Measurements from ENCODE around the gene WNT2B.
A peak's percentile ranks its signal among the peaks of the same experiment; 100 is the strongest.
"Not testable (repeated sequence)": the region's sequence is repeated elsewhere in the genome, so short reads cannot be mapped to it uniquely, and the experiment has no call there.

Gene WNT2B

DNA sequence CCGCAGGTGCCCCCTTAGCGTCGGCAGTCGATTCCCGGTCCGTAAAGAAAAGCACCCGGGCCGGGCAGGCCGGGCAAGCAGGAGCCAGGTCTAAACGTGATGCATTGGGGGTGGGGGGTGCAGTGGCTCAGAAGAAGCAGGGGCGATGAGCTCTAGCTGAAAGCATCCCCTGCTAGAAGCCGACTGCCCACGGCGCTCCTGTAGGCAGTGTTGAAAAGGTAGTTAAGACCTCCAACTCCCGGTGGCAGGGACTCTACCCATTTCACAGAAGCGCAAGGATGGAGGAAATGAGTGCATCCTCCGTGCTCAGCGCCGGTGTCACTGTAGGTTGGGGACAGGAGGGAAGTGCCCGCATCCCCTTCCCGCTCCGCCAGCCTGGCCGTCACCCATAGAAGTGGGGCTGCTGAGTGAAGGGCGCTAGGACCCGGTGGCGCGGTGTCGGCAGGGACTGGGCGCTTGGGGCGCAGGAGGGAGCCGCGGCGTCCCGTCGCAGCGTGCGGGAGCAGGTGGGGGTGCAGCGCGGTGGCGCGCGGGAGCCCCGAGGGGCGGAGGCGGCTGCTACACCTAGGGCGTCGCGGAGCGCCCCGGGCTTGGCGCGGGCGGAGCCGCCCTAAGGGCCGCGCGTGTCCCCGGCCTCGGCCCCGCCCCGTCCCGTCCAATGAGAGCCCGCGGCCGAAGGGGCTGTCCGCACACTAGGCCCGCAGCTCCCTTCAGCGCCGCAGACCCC lies at the start of gene WNT2B:
WNT2B (plus strand) TSS at position 688 of the 727 bp plus-strand sequence. CDS start 298 bp downstream, outside the sequence.
- peak in 1 of 2 experiments; percentile 35 for DNase-seq (ENCODE audit: low read depth in 2 of 2)

DNA sequence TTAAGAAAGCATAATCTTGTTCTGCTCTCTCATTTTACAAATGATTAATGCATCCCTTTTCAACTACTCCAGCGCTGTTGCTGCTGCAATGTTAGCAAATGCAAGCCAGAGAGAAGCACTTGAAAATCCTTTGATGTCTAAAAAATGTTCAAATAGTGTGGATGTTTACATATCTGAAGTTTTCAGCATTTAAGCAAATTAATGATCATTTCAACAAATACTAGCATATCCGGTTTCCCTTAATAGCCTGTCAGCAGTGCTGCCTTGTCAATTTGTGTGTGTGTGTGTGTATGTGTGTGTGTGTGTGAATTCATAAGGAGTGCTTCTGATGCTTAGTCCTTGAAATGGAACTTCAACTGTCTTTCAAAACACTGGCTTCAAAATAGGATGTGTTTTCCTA lies 48.1 kb upstream of the WNT2B start:
- DNase-seq (ENCODE audit: low read depth in 2 of 2), result no peak

GRCh38 chr1:112461200-112461871 lies 47.4 kb upstream of the WNT2B start:
- no peak for DNase-seq (ENCODE audit: low read depth in 2 of 2)

GRCh38 chr1:112462953-112463279 lies 45.8 kb upstream of the WNT2B start:
- DNase-seq (ENCODE audit: low read depth in 2 of 2), result no peak

GRCh38 chr1:112464501-112464900 lies 44.3 kb upstream of the WNT2B start:
- DNase-seq (ENCODE audit: low read depth in 2 of 2), result no peak

- DNase-seq (ENCODE audit: low read depth in 2 of 2), result no peak
Observed at GRCh38 chr1:112465122-112465521, 43.6 kb upstream of the WNT2B start.

DNA sequence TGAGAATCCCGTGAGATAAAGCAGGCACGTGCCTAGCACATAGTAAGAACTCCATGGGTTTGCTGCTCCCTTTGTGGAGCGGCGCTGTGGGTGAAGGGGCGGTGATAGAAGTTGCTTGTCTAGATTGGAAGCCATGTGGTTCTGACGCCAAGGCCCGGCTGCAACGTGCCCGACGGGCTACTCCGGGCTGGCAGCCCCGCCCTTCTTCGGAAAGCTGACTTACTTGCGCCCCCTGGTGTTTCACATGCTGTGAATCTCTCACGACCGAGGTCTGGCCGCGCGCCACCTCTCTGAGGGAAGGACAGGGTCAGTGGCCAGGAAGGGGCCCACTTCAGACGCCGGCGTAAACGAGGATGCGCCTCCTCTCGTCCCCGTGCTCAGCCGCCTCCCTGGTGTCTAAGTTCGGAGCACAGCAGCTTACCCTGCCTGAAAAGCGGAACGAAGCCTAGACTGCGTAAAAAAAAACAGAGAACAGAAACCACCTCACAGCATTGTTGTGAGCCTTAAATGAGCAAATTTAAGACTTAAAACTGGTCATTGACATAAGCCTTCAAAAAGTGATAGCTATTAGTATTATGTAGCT lies 42.6 kb upstream of the WNT2B start:
- peak; percentile 66 to 88 for DNase-seq (ENCODE audit: low read depth in 2 of 2)

- not testable (repeated sequence) for DNase-seq (ENCODE audit: low read depth in 2 of 2)
Observed at GRCh38 chr1:112470324-112470723, 38.4 kb upstream of the WNT2B start.

DNA sequence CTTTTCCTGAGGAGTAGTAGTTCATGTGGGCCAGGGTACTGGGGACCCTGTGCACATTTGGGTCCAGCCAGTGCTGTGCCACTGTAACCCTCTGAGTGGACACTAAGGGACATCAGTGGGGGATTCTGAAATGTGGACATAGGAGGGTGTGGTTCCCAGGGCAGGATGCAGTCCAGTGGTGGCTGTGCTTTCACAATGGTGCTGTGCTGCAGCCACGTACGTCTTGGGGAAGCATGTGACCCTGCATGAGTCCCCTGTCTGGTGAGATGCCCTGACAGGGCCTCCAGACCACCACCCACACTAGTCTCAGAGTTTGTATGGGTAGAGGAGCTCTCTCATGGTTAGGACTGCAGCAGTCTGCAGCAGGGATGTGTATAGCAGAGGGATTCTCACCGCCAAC lies 37.8 kb upstream of the WNT2B start:
- DNase-seq (ENCODE audit: low read depth in 2 of 2), result no peak

DNA sequence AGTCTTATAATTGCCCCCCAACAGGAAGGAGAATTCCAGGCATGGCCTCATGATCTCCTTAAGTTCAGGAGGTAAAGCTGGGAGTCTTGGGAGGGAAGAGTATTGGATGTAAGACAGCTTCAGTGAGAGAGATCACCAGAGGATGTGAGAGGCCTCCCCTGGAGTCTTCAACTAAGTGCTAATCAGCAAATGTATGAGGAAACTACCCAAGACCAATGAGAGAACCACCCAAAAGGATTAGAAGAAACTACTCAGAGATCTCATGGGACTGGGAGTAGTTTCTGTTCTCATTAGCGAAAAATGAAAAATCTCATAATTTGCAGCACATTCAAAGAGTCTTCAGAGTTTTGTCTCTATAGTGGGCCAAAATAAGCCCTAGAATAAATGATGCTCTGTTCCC lies 36.6 kb upstream of the WNT2B start:
- DNase-seq (ENCODE audit: low read depth in 2 of 2), result no peak

- DNase-seq (ENCODE audit: low read depth in 2 of 2), result no peak
Observed at GRCh38 chr1:112477550-112477949, 31.2 kb upstream of the WNT2B start.

- no peak for DNase-seq (ENCODE audit: low read depth in 2 of 2)
Observed at GRCh38 chr1:112478314-112478713, 30.5 kb upstream of the WNT2B start.

DNA sequence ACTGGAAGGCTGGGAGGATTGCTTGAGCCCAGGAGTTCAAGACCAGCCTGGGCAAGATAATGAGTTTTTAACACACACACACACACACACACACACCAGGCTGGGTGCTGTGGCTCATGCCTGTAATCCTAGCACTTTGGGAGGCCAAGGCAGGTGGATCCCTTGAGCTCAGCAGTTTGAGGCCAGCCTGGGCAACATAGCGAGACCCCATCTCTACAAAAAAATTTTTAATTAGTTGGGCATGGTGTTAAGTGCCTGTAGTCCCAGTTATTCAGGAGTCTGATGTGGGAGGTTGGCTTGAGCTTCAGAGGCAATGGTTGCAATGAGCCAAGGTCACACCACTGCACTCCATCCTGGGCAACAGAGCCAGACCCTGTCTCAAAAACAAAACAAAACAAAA lies 22.7 kb upstream of the WNT2B start:
- not testable (repeated sequence) for DNase-seq (ENCODE audit: low read depth in 2 of 2)

DNA sequence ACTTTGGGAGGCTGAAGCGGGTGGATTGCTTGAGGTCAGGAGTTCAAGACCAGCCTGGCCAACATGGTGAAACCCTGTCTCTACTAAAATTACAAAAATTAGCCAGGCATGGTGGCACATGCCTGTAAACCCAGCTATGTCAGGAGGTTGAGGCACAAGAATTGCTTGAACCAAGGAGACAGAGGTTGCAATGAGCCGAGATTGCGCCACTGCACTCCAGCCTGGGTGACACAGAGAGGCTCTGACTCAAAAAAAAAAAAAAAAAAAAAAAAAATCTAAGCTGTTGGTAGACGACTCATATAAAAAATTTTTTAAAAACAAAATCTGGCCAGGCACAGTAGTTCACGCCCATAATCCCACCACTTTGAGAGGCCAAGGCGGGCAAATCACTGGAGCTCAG lies 21.1 kb upstream of the WNT2B start:
- DNase-seq (ENCODE audit: low read depth in 2 of 2), result not testable (repeated sequence)

GRCh38 chr1:112488141-112488540 lies 20.6 kb upstream of the WNT2B start:
- no peak for DNase-seq (ENCODE audit: low read depth in 2 of 2)

DNA sequence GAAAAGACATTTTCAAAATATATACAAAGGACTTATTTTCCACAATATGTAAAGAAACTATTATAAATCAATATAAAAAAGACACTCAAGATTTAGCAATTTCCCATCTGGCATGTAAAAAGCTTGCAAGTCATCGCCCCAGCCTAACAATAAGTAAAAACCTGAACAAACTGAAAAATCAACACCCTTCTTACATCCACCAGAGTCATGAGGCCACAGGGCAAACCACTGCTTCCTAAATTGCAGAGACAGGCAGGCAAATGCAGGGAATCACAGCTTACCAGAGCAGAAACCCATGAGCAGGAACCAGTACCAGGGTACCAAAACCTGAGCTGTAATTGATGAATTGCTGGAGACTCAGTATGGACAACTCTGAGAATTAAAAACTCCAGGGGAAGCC lies 16.7 kb upstream of the WNT2B start:
- no peak for DNase-seq (ENCODE audit: low read depth in 2 of 2)

DNA sequence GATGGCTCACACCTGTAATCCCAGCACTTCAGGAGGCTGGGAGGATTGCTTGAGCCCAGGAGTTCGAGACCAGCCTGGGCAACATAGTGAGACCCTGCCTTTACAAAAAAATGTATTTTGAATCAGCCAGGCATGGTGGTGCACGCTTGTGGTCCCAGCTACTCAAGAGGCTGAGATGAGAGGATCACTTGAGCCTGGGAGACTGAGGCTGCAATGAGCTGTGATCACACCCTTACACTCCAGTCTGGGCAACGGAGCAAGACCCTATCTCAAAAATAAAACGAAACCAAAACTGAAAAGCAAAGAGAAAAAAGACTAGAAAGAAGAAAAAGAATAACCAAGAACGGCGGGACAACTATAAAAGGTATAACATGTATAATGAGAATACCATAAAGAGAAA lies 15.4 kb upstream of the WNT2B start:
- no peak for DNase-seq (ENCODE audit: low read depth in 2 of 2)

DNA sequence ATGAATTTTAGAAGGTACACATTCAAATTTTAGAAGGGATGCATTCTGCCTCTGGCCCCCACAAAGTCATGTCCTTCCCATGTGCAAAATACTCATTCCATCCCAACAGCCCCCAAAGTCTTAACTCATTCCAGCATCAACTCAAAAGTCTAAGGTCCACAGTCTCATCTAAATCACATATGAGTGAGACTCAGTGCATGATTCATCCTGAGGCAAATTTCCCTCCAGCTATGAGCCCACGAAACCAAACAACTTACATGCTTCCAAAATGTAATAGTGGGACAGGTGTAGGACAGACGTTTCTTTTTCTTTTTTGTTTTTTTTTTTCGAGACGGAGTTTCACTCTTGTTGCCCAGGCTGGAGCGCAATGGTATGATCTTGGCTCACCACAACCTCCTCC lies 12.5 kb upstream of the WNT2B start:
- DNase-seq (ENCODE audit: low read depth in 2 of 2), result no peak

- peak in 1 of 2 experiments; percentile 51 for DNase-seq (ENCODE audit: low read depth in 2 of 2)
Observed at GRCh38 chr1:112501810-112502641, 6.7 kb upstream of the WNT2B start.

DNA sequence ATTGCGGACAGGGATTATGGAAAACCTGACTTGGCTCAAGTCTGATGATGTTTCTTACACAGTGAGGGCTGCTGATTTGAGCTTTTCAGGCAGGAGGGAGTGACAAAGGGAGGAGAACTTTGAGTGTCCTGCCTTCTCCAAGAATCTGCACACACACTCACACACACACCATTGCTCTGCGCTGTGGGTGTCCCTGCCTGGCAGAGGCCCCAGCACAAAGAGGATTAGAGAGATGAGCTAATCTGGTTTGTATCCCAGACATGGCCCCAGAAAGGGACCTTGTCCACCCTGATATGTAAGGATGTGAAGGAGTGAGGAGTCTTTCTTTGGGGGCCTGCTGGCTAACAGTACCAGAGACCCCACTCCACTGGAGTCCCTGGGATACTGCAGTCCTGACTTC lies 5.9 kb upstream of the WNT2B start:
- no peak for DNase-seq (ENCODE audit: low read depth in 2 of 2)

- no peak for DNase-seq (ENCODE audit: low read depth in 2 of 2)
Observed at GRCh38 chr1:112504001-112504660, 4.6 kb upstream of the WNT2B start.
